WERI-Rb-1 (cell line): ENCODE results near the gene TM4SF5.
A peak's percentile ranks its signal among the peaks of the same experiment; 100 is the strongest.

Experiments
- DNase-seq: peaks from one replicate; pipeline ENCODE4 v3.0.0-alpha.2; 2020
- H3K27ac ChIP-seq: fragments of 250-450 bp; sonication (Bioruptor Pico); 2 replicates; pipeline ENCODE4 v1.5.1; 2020; ENCODE audit warnings: mild to moderate bottlenecking, moderate library complexity
- H3K27me3 ChIP-seq: fragments of 250-450 bp; sonication (Bioruptor Pico); 2 replicates; pipeline ENCODE4 v1.5.1; 2021; ENCODE audit warnings: mild to moderate bottlenecking, low read depth, moderate library complexity; ENCODE audit not compliant: insufficient read depth, severe bottlenecking
- H3K36me3 ChIP-seq: fragments of 250-450 bp; sonication (Bioruptor Pico); 2 replicates; pipeline ENCODE4 v1.5.1; 2020; ENCODE audit warnings: mild to moderate bottlenecking, moderate library complexity
- H3K4me3 ChIP-seq: 2 replicates; pipeline ENCODE4 v1.5.1; 2011; ENCODE audit warnings: low read depth, mild to moderate bottlenecking, control low read depth, low read length
- H3K9me3 ChIP-seq: fragments of 250-450 bp; sonication (Bioruptor Pico); 2 replicates; pipeline ENCODE4 v1.5.1; 2021; ENCODE audit warnings: mild to moderate bottlenecking, moderate library complexity; ENCODE audit not compliant: severe bottlenecking
- TF ChIP-seq, protein P1 (sequence below): IDR thresholded peaks from 2 replicates; pipeline ENCODE4 v1.5.1; 2011; ENCODE audit warnings: low read depth, mild to moderate bottlenecking, control low read depth, inconsistent platforms, low read length

The TM4SF5 gene

DNA sequence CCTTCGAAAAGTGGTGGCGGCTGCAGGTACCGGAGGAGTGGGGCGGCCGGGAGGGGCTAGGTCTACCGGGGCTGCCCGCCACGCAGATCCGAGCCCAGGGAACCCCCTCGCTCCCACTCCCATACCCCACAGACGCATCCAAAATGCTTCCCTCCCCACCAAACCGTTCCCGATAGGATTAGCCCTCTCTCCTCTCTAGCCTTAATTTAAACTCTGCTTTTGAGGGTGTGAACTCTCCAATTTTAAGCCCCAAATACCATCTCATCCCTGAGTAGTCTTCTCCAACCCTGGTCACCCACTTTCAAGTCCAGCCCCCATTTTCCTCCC lies 31.7 kb upstream of the TM4SF5 start:
- Histone ChIP-seq H3K27me3 (peaks cover 16% of the 10 kb centered on the region), H3K9me3 (no peaks in the 10 kb centered on the region), H3K27ac (no peak overlapping the region), H3K36me3 (no peaks in the 10 kb centered on the region), H3K4me3 (peak overlapping the region; percentile 68)
- TF ChIP-seq, protein P1, sequence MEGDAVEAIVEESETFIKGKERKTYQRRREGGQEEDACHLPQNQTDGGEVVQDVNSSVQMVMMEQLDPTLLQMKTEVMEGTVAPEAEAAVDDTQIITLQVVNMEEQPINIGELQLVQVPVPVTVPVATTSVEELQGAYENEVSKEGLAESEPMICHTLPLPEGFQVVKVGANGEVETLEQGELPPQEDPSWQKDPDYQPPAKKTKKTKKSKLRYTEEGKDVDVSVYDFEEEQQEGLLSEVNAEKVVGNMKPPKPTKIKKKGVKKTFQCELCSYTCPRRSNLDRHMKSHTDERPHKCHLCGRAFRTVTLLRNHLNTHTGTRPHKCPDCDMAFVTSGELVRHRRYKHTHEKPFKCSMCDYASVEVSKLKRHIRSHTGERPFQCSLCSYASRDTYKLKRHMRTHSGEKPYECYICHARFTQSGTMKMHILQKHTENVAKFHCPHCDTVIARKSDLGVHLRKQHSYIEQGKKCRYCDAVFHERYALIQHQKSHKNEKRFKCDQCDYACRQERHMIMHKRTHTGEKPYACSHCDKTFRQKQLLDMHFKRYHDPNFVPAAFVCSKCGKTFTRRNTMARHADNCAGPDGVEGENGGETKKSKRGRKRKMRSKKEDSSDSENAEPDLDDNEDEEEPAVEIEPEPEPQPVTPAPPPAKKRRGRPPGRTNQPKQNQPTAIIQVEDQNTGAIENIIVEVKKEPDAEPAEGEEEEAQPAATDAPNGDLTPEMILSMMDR = no peak
- DNase-seq = no peak

DNA sequence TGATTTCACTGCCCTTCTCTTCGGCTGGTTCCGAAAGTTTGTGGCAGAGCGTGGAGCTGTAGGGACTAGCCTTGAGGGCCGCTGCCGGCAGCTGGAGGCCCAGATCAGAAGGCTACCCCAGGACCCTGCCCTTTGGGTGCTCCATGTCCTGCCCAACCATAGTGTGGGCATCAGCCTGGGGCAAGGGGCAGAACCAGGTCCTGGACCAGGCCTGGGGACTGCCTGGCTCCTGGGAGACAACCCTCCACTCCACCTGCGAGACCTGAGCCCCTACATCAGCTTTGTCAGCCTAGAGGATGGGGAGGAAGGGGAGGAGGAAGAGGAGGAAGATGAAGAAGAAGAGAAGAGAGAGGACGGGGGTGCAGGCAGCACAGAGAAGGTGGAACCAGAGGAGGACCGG lies 31.1 kb upstream of the TM4SF5 start:
- H3K9me3 ChIP-seq = no peaks in the 10 kb centered on the region
- peaks cover 16% of the 10 kb centered on the region for H3K27me3 ChIP-seq
- TF ChIP-seq, protein P1 = no peak
- no peaks in the 10 kb centered on the region for H3K36me3 ChIP-seq
- DNase-seq = no peak
- no peak overlapping the region for H3K27ac ChIP-seq
- H3K4me3 ChIP-seq = no peak overlapping the region

DNA sequence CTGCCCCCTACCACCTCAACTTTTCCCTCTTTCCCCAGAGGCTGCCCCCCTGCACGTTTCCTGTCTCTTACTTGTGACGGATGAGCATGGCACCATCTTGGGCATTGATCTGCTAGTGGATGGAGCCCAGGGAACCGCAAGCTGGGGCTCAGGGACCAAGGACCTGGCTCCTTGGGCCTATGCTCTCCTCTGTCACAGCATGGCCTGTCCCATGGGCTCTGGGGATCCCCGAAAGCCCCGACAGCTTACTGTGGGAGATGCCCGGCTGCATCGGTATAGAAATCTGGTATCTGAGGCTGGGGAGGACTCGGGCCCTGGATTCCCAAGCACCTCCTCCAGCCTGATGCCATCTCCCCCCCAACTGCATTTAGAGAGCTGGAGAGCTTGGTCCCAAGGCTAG lies 30.1 kb upstream of the TM4SF5 start:
- H3K9me3 ChIP-seq = no peaks in the 10 kb centered on the region
- no peak overlapping the region for H3K27ac ChIP-seq
- DNase-seq = no peak
- H3K4me3 ChIP-seq = no peak overlapping the region
- H3K27me3 ChIP-seq = peaks cover 16% of the 10 kb centered on the region
- no peaks in the 10 kb centered on the region for H3K36me3 ChIP-seq
- TF ChIP-seq, protein P1 = no peak

DNA sequence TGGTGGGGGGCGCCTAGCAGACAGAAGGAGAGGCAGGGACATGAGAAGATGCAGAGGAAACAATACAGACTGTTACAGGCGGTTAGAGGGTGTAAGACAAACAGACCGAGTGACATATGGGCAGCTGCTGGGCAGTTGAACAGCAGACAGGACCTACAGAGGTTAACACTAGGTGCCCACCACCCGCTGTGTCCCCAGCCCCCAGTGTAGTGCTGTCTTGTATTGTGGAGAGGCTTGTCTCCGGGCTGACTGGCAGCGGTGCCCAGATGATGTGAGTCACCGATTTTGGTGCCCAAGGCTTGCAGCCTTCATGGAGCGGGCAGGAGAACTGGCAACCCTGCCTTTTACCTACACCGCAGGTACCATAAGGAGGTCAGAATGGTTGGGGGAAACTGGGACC lies 29.6 kb upstream of the TM4SF5 start:
- H3K27me3 ChIP-seq = peaks cover 16% of the 10 kb centered on the region
- H3K9me3 ChIP-seq = no peaks in the 10 kb centered on the region
- TF ChIP-seq, protein P1 = no peak
- no peak for DNase-seq
- H3K27ac ChIP-seq = no peak overlapping the region
- H3K4me3 ChIP-seq = no peak overlapping the region
- H3K36me3 ChIP-seq = no peaks in the 10 kb centered on the region

DNA sequence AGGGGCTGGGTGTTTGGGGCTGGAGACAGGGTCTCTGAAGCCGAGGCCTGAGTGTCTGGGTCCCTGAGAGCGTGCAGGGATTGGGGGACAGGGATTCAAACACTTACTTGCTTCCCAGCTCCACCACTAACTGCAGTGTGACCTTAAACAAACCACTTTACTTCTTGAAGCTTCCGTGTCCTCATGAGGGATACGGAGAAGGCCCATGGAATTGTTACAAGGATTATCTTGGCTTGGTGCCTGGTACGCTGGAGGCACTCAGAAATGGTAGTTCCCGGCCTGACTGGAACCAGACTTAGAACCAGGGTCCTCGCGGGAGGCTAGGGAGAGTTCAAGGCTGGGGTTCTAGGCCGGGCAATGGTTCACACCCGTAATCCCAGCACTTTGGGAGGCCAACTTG lies 29.1 kb upstream of the TM4SF5 start:
- Histone ChIP-seq H3K27me3 (peaks cover 16% of the 10 kb centered on the region), H3K9me3 (no peaks in the 10 kb centered on the region), H3K27ac (no peak overlapping the region), H3K36me3 (no peaks in the 10 kb centered on the region), H3K4me3 (no peak overlapping the region)
- DNase-seq = no peak
- TF ChIP-seq, protein P1 = no peak

DNA sequence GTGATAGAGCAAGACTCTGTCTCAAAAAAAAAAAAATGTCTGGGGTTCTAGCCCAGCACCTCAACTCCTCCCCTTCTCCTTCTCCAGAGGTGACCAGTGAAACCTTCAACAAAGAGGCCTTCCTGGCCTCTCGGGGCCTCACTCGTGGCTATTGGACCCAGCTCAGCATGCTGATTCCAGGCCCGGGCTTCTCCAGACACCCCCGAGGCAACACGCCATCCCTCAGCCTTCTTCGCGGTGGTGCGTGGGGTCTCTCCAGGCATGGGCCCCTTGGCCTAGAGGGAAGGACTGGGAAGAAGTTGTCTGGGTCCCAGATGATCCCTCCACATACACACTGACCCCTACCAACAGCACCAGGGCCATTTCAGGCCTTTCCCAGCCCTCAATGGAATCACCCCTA lies 28.5 kb upstream of the TM4SF5 start:
- Histone ChIP-seq H3K4me3 (no peak overlapping the region), H3K27ac (no peak overlapping the region), H3K9me3 (no peaks in the 10 kb centered on the region), H3K36me3 (no peaks in the 10 kb centered on the region), H3K27me3 (peaks cover 16% of the 10 kb centered on the region)
- DNase-seq = no peak
- TF ChIP-seq, protein P1 = no peak
